ENCODE data around the gene GGA2.
"Not testable (repeated sequence)": the region's sequence is repeated elsewhere in the genome, so short reads cannot be mapped to it uniquely, and the experiment has no call there.

GGA2 gene

GRCh38 chr16:23464196-23464595 lies 46.1 kb downstream of the GGA2 start:
- DNase-seq: no peak

GRCh38 chr16:23462994-23463393 lies 47.3 kb downstream of the GGA2 start:
- DNase-seq: not testable (repeated sequence)

GRCh38 chr16:23453338-23454052 lies 56.8 kb downstream of the GGA2 start:
- DNase-seq: no peak

GRCh38 chr16:23452572-23453337 lies 57.5 kb downstream of the GGA2 start, which contains the start of gene COG7:
Gene COG7, minus strand, starts transcription at chr16:23453189. Its CDS starts 195 bp downstream, at chr16:23452994.
- DNase-seq: peak; percentile 62

GRCh38 chr16:23452221-23452571 lies 58.1 kb downstream of the GGA2 start:
- DNase-seq: no peak

GRCh38 chr16:23448392-23448791 lies 61.9 kb downstream of the GGA2 start:
- no peak for DNase-seq

- DNase-seq: not testable (repeated sequence)
Measured at GRCh38 chr16:23437542-23437941, 72.8 kb downstream of the GGA2 start.

- no peak for DNase-seq
Measured at GRCh38 chr16:23436951-23437350, 73.3 kb downstream of the GGA2 start.

GRCh38 chr16:23435500-23435899 lies 74.8 kb downstream of the GGA2 start:
- no peak for DNase-seq

GRCh38 chr16:23434380-23434779 lies 75.9 kb downstream of the GGA2 start:
- no peak for DNase-seq

- DNase-seq: no peak
Measured at GRCh38 chr16:23433261-23433920, 76.9 kb downstream of the GGA2 start.

GRCh38 chr16:23432176-23433128 lies 77.8 kb downstream of the GGA2 start:
- no peak for DNase-seq

- no peak for DNase-seq
Measured at GRCh38 chr16:23428351-23428750, 81.9 kb downstream of the GGA2 start.

GRCh38 chr16:23424292-23424958 lies 85.9 kb downstream of the GGA2 start:
- no peak for DNase-seq

GRCh38 chr16:23423496-23424049 lies 86.7 kb downstream of the GGA2 start:
- no peak for DNase-seq

GRCh38 chr16:23420011-23420410 lies 90.3 kb downstream of the GGA2 start:
- DNase-seq: no peak

GRCh38 chr16:23416816-23417215 lies 93.5 kb downstream of the GGA2 start:
- no peak for DNase-seq

- DNase-seq: no peak
Measured at GRCh38 chr16:23414731-23415130, 95.6 kb downstream of the GGA2 start.
